NCI-H748 (cell line): Measurements from ENCODE around the gene IRF6.
A peak's percentile ranks its signal among the peaks of the same experiment; 100 is the strongest.

ENCODE experiments used
- DNase-seq: peaks from one replicate; lab custom pipeline; 2025; ENCODE audit not compliant: unreplicated experiment; lab: John Stamatoyannopoulos, UW

The IRF6 gene

GRCh38 chr1:209805875-209806760, at the start of gene IRF6:
Gene IRF6, minus strand, starts transcription at chr1:209806142. Its CDS starts 4,729 bp downstream, at chr1:209801413.
- peak; percentile 94 for DNase-seq

DNA sequence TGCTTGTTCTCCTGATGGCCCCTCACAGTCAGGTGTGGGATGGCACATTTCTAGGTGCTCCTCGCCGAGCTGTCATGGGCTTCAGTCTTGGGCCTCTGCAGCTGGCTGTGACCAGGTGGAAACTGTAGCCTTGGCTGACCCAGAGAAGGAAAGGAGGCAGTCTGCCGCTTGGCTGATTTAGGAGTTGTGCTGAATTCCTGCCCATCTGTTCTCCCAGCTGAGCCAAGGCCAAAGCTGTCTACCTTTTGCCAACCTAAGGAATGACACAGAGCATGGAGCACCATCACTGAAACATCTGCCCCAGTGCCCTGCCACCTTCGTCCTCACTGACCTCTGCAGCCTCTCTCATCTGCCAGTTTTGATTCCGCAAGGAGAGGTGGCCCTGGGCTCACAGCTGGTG, 49.7 kb upstream of the IRF6 start:
- no peak for DNase-seq

DNA sequence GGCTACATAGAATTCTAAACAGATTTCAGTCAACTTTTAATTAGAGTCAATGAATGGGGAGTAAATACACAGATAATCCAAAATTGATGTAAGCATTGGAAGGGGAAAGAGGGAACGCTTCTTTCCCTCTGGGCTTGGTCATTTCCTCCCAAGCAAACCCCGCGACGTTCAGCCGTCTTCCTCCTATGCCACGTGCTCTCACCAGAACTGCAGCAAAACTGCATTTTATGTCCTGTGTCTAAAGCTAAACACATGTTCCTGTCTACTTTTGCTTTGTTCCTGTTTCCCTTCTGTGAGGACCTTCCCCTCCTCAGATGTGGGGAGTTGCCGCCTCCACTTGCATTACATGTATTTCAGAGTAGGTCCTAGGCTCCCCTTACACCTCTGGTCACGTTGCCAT, 49.1 kb upstream of the IRF6 start:
- DNase-seq, result no peak

GRCh38 chr1:209854196-209854595, 48.3 kb upstream of the IRF6 start:
- no peak for DNase-seq

GRCh38 chr1:209853676-209854075, 47.7 kb upstream of the IRF6 start:
- no peak for DNase-seq

DNA sequence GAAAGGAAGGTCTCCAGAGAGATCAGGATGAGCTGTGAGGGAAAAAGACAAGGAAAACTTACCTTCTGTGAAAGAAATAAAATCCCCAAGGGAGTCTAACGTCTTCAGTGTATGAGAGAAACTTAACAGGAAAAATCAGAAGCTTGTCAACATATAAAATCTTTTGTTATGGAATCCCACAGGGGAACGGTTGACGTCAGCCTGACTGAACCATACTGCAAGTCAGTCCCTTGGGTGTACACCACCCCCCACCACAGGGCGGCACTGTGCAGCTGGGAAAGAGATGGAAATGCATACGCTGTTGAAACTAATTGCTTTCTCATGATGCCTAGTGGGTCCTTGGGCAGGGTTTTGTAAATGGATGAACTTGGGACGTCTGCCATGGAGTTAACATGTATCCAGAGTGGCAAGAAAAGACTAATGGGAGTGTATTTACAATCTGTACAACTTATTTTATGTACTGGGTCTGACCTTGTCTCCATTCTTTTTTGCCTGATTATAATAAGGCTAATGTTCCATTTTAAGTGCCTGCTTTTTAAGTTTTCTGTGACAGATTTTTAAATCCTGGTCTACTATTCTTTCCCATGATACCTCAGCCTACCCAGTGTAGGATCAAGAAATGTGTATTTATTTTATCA, 44.5 kb upstream of the IRF6 start:
- DNase-seq, result peak; percentile 58

GRCh38 chr1:209849388-209849787, 43.4 kb upstream of the IRF6 start:
- no peak for DNase-seq

DNA sequence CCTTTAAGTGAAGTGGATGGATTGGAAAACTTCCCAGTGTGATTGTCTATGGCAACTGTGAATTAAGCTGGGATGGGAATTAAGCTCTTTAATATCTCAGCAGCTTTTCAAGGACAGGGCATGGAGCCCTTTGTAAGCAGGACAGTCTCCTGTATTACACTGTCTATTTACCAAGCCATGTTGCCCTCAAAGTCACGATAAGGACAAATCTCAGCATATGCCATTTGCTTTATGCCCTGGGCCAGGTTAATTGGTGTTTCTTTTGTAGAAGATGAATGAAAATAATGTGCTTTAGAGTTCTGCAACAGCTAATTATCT, 39.4 kb upstream of the IRF6 start:
- peak; percentile 6 for DNase-seq

DNA sequence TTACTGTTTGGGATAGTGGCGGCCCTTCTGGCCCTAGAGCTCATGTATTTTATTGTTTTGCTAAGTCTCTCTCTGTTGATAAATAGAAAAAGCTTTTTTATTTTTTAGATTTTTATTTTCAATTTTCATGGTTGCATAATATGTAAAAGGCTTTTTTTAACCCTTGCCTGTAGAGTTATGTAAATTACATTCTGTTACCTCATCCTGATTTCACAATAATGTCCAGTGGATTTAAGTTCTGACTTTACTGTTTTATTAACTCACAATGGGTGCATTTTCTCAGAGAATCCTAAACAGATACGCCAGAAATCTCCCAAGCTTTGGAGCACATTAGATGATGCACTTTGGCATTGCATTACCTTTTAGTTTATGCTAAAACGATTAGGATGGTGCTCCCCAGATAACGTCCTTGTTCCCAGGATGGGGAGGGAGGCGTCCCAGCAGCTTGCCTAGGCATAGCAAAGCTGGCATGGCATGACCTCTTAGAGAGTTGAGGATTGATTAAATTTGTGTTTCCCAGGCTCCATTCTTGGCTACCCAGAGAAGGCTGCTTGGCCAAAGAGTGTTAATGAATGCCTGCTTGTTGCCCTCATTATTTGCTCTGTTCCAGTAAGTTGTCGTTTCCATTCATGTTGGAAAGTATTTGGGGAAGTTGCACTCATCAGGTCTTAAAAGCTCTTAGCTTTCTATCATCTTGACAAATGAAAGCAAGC, 38.9 kb upstream of the IRF6 start:
- DNase-seq, result no peak

DNA sequence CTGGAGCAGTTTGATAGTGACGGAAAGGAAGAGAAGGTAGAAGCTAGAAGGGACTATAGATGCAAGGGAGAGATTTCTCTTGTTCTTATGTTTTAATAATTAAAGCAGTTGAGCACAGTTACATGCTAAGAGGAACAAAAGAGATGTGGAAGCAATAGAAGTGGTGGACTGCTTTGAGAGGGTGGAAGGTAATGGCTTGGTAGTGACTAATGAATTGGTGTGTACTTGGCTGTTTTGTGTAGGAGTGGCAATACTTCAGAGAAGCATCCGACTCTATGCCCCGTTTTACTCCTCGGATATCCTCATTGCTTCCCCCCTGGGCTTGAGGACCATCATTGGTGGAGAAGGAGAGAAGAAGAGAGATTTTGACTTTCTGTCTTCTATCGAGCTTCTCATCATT, 34.7 kb upstream of the IRF6 start:
- no peak for DNase-seq

GRCh38 chr1:209839875-209840546, 34.1 kb upstream of the IRF6 start:
- no peak for DNase-seq

- no peak for DNase-seq
Observed at GRCh38 chr1:209838537-209838936, 32.6 kb upstream of the IRF6 start.

GRCh38 chr1:209837671-209838070, 31.7 kb upstream of the IRF6 start:
- DNase-seq, result no peak

GRCh38 chr1:209835782-209836298, 29.9 kb upstream of the IRF6 start:
- DNase-seq, result no peak

- no peak for DNase-seq
Observed at GRCh38 chr1:209831615-209832014, 25.7 kb upstream of the IRF6 start.

GRCh38 chr1:209830722-209831121, 24.8 kb upstream of the IRF6 start:
- DNase-seq, result no peak

DNA sequence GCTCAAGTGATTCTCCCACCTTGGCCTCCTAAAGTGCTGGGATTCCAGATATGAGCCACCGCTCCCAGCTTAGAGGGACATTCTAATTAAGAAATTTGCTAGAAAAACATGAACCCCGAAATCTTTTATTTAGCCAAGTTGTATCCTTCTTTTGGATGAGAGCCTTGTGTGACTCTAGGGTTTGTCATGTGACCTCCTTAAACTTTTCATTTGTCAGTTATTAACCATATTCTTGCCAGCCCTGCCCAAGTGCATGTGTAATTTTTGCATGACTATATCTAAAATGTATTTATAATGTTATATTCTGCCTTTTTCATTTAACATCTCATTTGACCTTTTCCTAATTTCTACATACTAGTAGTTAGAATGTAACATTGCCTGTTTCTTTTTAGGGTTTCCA, 23.8 kb upstream of the IRF6 start:
- DNase-seq, result no peak

GRCh38 chr1:209827384-209828262, 21.7 kb upstream of the IRF6 start, which contains the start of gene UTP25:
Gene UTP25, plus strand, starts transcription at chr1:209827972. Its CDS starts 92 bp downstream, at chr1:209828064.
- DNase-seq, result peak; percentile 95

- DNase-seq, result no peak
Observed at GRCh38 chr1:209825591-209826434, 19.9 kb upstream of the IRF6 start.
